Right lobe of liver (tissue), 4 donors: ENCODE results near the gene OR4Q3.
"Not testable (repeated sequence)": the region's sequence is repeated elsewhere in the genome, so short reads cannot be mapped to it uniquely, and the experiment has no call there.

Experiments used
- CTCF ChIP-seq, 4 donors: fragments of 200-600 bp in 3 of 4; fragments of 450-650 bp in 1 of 4; IDR thresholded peaks; one replicate each; pipeline versions ENCODE4 v1.5.1 to v1.8.0; 2016 to 2022; ENCODE audit warnings: antibody characterized with exemption in 4 of 4, mild to moderate bottlenecking in 2 of 4
- POLR2A ChIP-seq: fragments of 450-650 bp; IDR thresholded peaks from one replicate; pipeline ENCODE4 v1.6.1; 2017; ENCODE audit warnings: antibody characterized with exemption, mild to moderate bottlenecking
- donor health status: DM: no; HTN: no; CAD: no.
- donor health status: DM: no; HTN: no; CAD: no.
- donor health status: DM: no; HTN: yes; CAD: no.

DNA sequence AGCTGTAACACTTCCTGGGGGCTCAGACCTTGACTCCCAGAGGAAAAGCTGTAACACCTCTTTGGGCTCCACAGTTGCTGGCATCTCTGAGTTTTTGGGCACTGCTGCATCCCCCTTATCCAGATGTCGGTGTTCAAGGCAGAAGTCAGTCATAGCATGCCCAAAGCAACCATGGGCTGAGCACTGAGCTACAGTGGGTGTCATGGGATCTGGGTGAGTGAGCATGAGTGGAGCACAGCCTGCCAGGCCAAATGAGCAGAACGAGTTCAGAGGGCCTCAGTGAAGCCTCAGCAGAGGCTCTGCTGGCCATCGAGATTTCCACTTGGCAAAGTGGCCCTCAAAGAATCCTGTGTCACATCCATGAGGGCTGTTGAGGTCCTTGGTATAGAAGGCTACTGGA, 28.1 kb downstream of the OR4Q3 start:
- TF ChIP-seq CTCF (IDR thresholded peaks at IDR 0.05); POLR2A: not testable (repeated sequence)
